ENCODE results near the gene NRIP1. TPM values are rescaled to one million over a fixed set of nuclear protein-coding genes. Genes with fewer than 3 reads are reported as not detected.

The NRIP1 gene
- total RNA-seq, 1 experiment from 2014 or later = 10.3 TPM

DNA sequence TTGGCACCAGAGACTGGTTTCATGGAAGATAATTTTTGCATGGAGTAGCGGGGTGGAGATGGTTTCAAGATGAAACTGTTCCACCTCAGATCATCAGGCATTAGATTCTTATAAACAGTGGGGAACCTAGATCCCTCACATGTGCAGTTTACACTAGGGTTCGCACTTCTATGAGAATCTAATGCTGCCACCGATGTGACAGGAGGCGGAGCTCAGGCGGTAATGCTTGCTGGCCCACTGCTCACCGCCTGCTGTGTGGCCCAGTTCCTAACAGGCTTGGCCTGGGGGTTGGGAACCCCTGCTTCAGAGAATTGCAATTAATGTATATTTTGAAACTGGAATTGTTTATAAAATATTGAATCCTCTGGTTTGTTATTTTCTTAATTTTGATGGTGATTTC, 92.1 kb downstream of the NRIP1 start:
- no peak for TF ChIP-seq STAT6 (CRISPR knock-in tag; conservative IDR thresholded peaks at IDR 0.05; ENCODE audit: low read depth)
- TF ChIP-seq ATF1 (CRISPR knock-in tag; IDR thresholded peaks at IDR 0.05) = no peak
- no peak for TF ChIP-seq SOX15 (CRISPR knock-in tag; IDR thresholded peaks at IDR 0.05)
- TF ChIP-seq RORB (CRISPR knock-in tag; IDR thresholded peaks at IDR 0.05) = no peak
- no peak for TF ChIP-seq MAX (CRISPR knock-in tag; IDR thresholded peaks at IDR 0.05)
- no peak for TF ChIP-seq TEAD1 (CRISPR knock-in tag; IDR thresholded peaks at IDR 0.05)
- TF ChIP-seq ZNF138 (CRISPR knock-in tag; conservative IDR thresholded peaks at IDR 0.05) = no peak
- TF ChIP-seq ZNF281 (CRISPR knock-in tag; IDR thresholded peaks at IDR 0.05) = no peak
- TF ChIP-seq ZSCAN18 (CRISPR knock-in tag; IDR thresholded peaks at IDR 0.05) = no peak
- no peak for TF ChIP-seq SMAD4 (CRISPR knock-in tag; IDR thresholded peaks at IDR 0.05)
- TF ChIP-seq ETV6 (CRISPR knock-in tag; IDR thresholded peaks at IDR 0.05) = no peak
- no peak for TF ChIP-seq OVOL2 (CRISPR knock-in tag; IDR thresholded peaks at IDR 0.05; ENCODE audit: borderline replicate concordance)
- TF ChIP-seq, protein P1, sequence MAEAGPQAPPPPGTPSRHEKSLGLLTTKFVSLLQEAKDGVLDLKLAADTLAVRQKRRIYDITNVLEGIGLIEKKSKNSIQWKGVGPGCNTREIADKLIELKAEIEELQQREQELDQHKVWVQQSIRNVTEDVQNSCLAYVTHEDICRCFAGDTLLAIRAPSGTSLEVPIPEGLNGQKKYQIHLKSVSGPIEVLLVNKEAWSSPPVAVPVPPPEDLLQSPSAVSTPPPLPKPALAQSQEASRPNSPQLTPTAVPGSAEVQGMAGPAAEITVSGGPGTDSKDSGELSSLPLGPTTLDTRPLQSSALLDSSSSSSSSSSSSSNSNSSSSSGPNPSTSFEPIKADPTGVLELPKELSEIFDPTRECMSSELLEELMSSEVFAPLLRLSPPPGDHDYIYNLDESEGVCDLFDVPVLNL (CRISPR knock-in tag; IDR thresholded peaks at IDR 0.05; ENCODE audit: borderline replicate concordance, low read depth) = no peak
- no peak for TF ChIP-seq SP1 (CRISPR knock-in tag; conservative IDR thresholded peaks at IDR 0.05)
- no peak for TF ChIP-seq RELA (CRISPR knock-in tag; IDR thresholded peaks at IDR 0.05; ENCODE audit: borderline replicate concordance)
- no peak for TF ChIP-seq ZNF263 (CRISPR knock-in tag; IDR thresholded peaks at IDR 0.05; ENCODE audit: low read depth)
- no peak for TF ChIP-seq NR3C1 (CRISPR knock-in tag; conservative IDR thresholded peaks at IDR 0.05; ENCODE audit: low read depth)
- no peak for TF ChIP-seq FOXK1 (CRISPR knock-in tag; IDR thresholded peaks at IDR 0.05)
- no peak for TF ChIP-seq FOXJ3 (CRISPR knock-in tag; IDR thresholded peaks at IDR 0.05; ENCODE audit: borderline replicate concordance)
- no peak overlapping the region for H3K4me3 Mint-ChIP-seq
- H3K9me3 Mint-ChIP-seq = peaks cover 9% of the 10 kb centered on the region; the same call in 1 of the 2 replicates
- H3K27ac Mint-ChIP-seq = no peak overlapping the region
- H3K27me3 Mint-ChIP-seq (ENCODE audit: low read depth) = no peaks in the 10 kb centered on the region
- POLR2A ChIA-PET = no interaction called here
- ATAC-seq = no peak
- peaks cover 10% of the 10 kb centered on the region for H3K4me1 Mint-ChIP-seq
- CTCF ChIA-PET = no interaction called here
- peaks cover 9% of the 10 kb centered on the region for H3K36me3 Mint-ChIP-seq
- no peak for DNase-seq (ENCODE audit: low spot score)

DNA sequence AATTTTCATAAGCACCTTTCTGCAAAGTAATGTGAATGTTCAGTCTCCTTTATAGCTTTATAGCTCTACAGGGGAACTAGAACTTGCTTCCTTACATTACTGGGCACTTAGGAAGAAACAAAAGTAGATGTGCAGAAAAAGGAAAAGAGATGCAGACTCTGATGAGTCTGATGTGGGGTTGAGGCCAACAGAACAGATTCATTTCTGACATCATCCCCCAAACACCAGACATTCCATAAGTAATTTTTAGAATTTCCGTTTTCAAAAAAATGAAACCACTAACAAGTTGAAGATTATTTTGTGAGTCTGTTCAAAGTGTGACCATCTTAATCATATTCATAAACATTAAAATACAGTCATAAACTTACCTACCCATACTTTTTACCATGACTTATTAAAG, 96.0 kb downstream of the NRIP1 start:
- TF ChIP-seq NR1H2 (CRISPR knock-in tag; IDR thresholded peaks at IDR 0.05) = no peak
- no peak for TF ChIP-seq ZNF671 (CRISPR knock-in tag; IDR thresholded peaks at IDR 0.05)
- no peak for TF ChIP-seq CBFB (CRISPR knock-in tag; IDR thresholded peaks at IDR 0.05; ENCODE audit: low read depth)
- peaks cover 18% of the 10 kb centered on the region for H3K36me3 Mint-ChIP-seq
- no peaks in the 10 kb centered on the region for H3K27me3 Mint-ChIP-seq (ENCODE audit: low read depth)
- no peak overlapping the region for H3K4me3 Mint-ChIP-seq
- H3K4me1 Mint-ChIP-seq = peaks cover 15% of the 10 kb centered on the region
- DNase-seq (ENCODE audit: low spot score) (no peak), ATAC-seq (no peak)
- peaks cover 9% of the 10 kb centered on the region; the same call in 1 of the 2 replicates for H3K9me3 Mint-ChIP-seq
- POLR2A ChIA-PET = no interaction called here
- CTCF ChIA-PET = no interaction called here
- no peak overlapping the region for H3K27ac Mint-ChIP-seq
